ENCODE data around the gene KMT2C.
A peak's percentile ranks its signal among the peaks of the same experiment; 100 is the strongest.
"Not testable (repeated sequence)": the region's sequence is repeated elsewhere in the genome, so short reads cannot be mapped to it uniquely, and the experiment has no call there.

The KMT2C gene

GRCh38 chr7:152406030-152406429 lies 29.8 kb downstream of the KMT2C start:
- H4K91ac ChIP-seq (ENCODE audit: low read length); H2BK5ac ChIP-seq (ENCODE audit: low read depth, low read length, poor library complexity, severe bottlenecking); H3K23ac ChIP-seq (ENCODE audit: low read length in 2 of 2); H3K4me3 ChIP-seq (ENCODE audit: insufficient read depth in 1 of 2, low read depth in 1 of 2, low read length in 2 of 2); H2BK15ac ChIP-seq (ENCODE audit: low read depth, poor library complexity, severe bottlenecking); H3K9ac ChIP-seq (ENCODE audit: low read length); H3K27ac ChIP-seq (ENCODE audit: low read length, poor library complexity, severe bottlenecking); H3K36me3 ChIP-seq (ENCODE audit: control insufficient read depth in 1 of 2, insufficient read depth in 2 of 2, low read depth in 1 of 2, low read length in 2 of 2); H2AFZ ChIP-seq (ENCODE audit: low read depth, low read length); H3K79me1 ChIP-seq (replicated peaks; ENCODE audit: low read length, poor library complexity, severe bottlenecking); H2BK120ac ChIP-seq (ENCODE audit: low read depth, low read length); H4K8ac ChIP-seq (ENCODE audit: low read length); H3K4me1 ChIP-seq (ENCODE audit: control insufficient read depth, insufficient read depth, low read depth, low read length); H3K4ac ChIP-seq (ENCODE audit: low read depth in 1 of 2, low read length in 2 of 2); H3K18ac ChIP-seq (ENCODE audit: low read depth in 1 of 2, low read length in 2 of 2); H3K4me2 ChIP-seq (ENCODE audit: low read length, poor library complexity, severe bottlenecking); DNase-seq; H2AK5ac ChIP-seq (ENCODE audit: low read length, severe bottlenecking); H3K14ac ChIP-seq (ENCODE audit: low read length in 2 of 2); H2BK12ac ChIP-seq (ENCODE audit: low read length in 2 of 2); H3K27me3 ChIP-seq (ENCODE audit: control insufficient read depth in 1 of 2, insufficient read depth in 1 of 2, low read length in 2 of 2): not testable (repeated sequence)
- peaks cover 25% of the 10 kb centered on the region for H3K9me3 ChIP-seq (ENCODE audit: control insufficient read depth, low read length)
- WGBS, result 50% methylated on average over 2 of the region's 2 CpGs

GRCh38 chr7:152403726-152404125 lies 32.1 kb downstream of the KMT2C start:
- Histone ChIP-seq H3K4me3 (ENCODE audit: insufficient read depth in 1 of 2, low read depth in 1 of 2, low read length in 2 of 2) (no peak overlapping the region), H2BK120ac (ENCODE audit: low read depth, low read length) (no peak overlapping the region), H4K91ac (ENCODE audit: low read length) (no peak overlapping the region), H2AFZ (ENCODE audit: low read depth, low read length) (no peak overlapping the region), H3K36me3 (ENCODE audit: control insufficient read depth in 1 of 2, insufficient read depth in 2 of 2, low read depth in 1 of 2, low read length in 2 of 2) (no peaks in the 10 kb centered on the region), H3K9ac (ENCODE audit: low read length) (no peak overlapping the region), H3K18ac (ENCODE audit: low read depth in 1 of 2, low read length in 2 of 2) (no peak overlapping the region), H3K27ac (ENCODE audit: low read length, poor library complexity, severe bottlenecking) (no peak overlapping the region), H3K27me3 (ENCODE audit: control insufficient read depth in 1 of 2, insufficient read depth in 1 of 2, low read length in 2 of 2) (no peaks in the 10 kb centered on the region), H4K8ac (ENCODE audit: low read length) (no peak overlapping the region), H3K9me3 (ENCODE audit: control insufficient read depth, low read length) (peaks cover 25% of the 10 kb centered on the region), H2BK12ac (ENCODE audit: low read length in 2 of 2) (no peak overlapping the region), H3K4me1 (ENCODE audit: control insufficient read depth, insufficient read depth, low read depth, low read length) (peaks cover 2% of the 10 kb centered on the region), H3K14ac (ENCODE audit: low read length in 2 of 2) (no peak overlapping the region), H2BK15ac (ENCODE audit: low read depth, poor library complexity, severe bottlenecking) (no peak overlapping the region), H3K79me1 (replicated peaks; ENCODE audit: low read length, poor library complexity, severe bottlenecking) (peaks cover 2% of the 10 kb centered on the region), H3K4ac (ENCODE audit: low read depth in 1 of 2, low read length in 2 of 2) (no peak overlapping the region), H2BK5ac (ENCODE audit: low read depth, low read length, poor library complexity, severe bottlenecking) (no peak overlapping the region), H3K4me2 (ENCODE audit: low read length, poor library complexity, severe bottlenecking) (no peak overlapping the region), H2AK5ac (ENCODE audit: low read length, severe bottlenecking) (no peak overlapping the region), H3K23ac (ENCODE audit: low read length in 2 of 2) (no peak overlapping the region)
- no peak for DNase-seq
- WGBS, result 46% methylated on average over 4 of the region's 4 CpGs

GRCh38 chr7:152402384-152403250 lies 33.2 kb downstream of the KMT2C start:
- no peak overlapping the region for H3K18ac ChIP-seq (ENCODE audit: low read depth in 1 of 2, low read length in 2 of 2)
- no peak overlapping the region for H3K14ac ChIP-seq (ENCODE audit: low read length in 2 of 2)
- peaks cover 3% of the 10 kb centered on the region for H3K79me1 ChIP-seq (replicated peaks; ENCODE audit: low read length, poor library complexity, severe bottlenecking)
- H4K91ac ChIP-seq (ENCODE audit: low read length), result no peak overlapping the region
- H2AK5ac ChIP-seq (ENCODE audit: low read length, severe bottlenecking), result no peak overlapping the region
- H3K27ac ChIP-seq (ENCODE audit: low read length, poor library complexity, severe bottlenecking), result peak overlapping the region; percentile 34
- no peaks in the 10 kb centered on the region for H3K36me3 ChIP-seq (ENCODE audit: control insufficient read depth in 1 of 2, insufficient read depth in 2 of 2, low read depth in 1 of 2, low read length in 2 of 2)
- peaks cover 25% of the 10 kb centered on the region for H3K9me3 ChIP-seq (ENCODE audit: control insufficient read depth, low read length)
- H4K8ac ChIP-seq (ENCODE audit: low read length), result no peak overlapping the region
- no peaks in the 10 kb centered on the region for H3K27me3 ChIP-seq (ENCODE audit: control insufficient read depth in 1 of 2, insufficient read depth in 1 of 2, low read length in 2 of 2)
- no peak overlapping the region for H3K4me2 ChIP-seq (ENCODE audit: low read length, poor library complexity, severe bottlenecking)
- H3K4me3 ChIP-seq (ENCODE audit: insufficient read depth in 1 of 2, low read depth in 1 of 2, low read length in 2 of 2), result no peak overlapping the region
- no peak overlapping the region for H3K9ac ChIP-seq (ENCODE audit: low read length)
- no peak overlapping the region for H2BK120ac ChIP-seq (ENCODE audit: low read depth, low read length)
- no peak overlapping the region for H2BK5ac ChIP-seq (ENCODE audit: low read depth, low read length, poor library complexity, severe bottlenecking)
- H2AFZ ChIP-seq (ENCODE audit: low read depth, low read length), result no peak overlapping the region
- no peak overlapping the region for H3K23ac ChIP-seq (ENCODE audit: low read length in 2 of 2)
- H2BK12ac ChIP-seq (ENCODE audit: low read length in 2 of 2), result no peak overlapping the region
- H3K4me1 ChIP-seq (ENCODE audit: control insufficient read depth, insufficient read depth, low read depth, low read length), result peaks cover 2% of the 10 kb centered on the region
- H2BK15ac ChIP-seq (ENCODE audit: low read depth, poor library complexity, severe bottlenecking), result no peak overlapping the region
- no peak for DNase-seq
- no peak overlapping the region for H3K4ac ChIP-seq (ENCODE audit: low read depth in 1 of 2, low read length in 2 of 2)
- 60% methylated on average over 5 of the region's 5 CpGs for WGBS

- H2BK5ac ChIP-seq (ENCODE audit: low read depth, low read length, poor library complexity, severe bottlenecking), result no peak overlapping the region
- no peak overlapping the region for H4K91ac ChIP-seq (ENCODE audit: low read length)
- no peak overlapping the region for H4K8ac ChIP-seq (ENCODE audit: low read length)
- no peak overlapping the region for H3K18ac ChIP-seq (ENCODE audit: low read depth in 1 of 2, low read length in 2 of 2)
- H2BK12ac ChIP-seq (ENCODE audit: low read length in 2 of 2), result no peak overlapping the region
- no peak overlapping the region for H2BK15ac ChIP-seq (ENCODE audit: low read depth, poor library complexity, severe bottlenecking)
- H3K4me2 ChIP-seq (ENCODE audit: low read length, poor library complexity, severe bottlenecking), result no peak overlapping the region
- H3K27ac ChIP-seq (ENCODE audit: low read length, poor library complexity, severe bottlenecking), result no peak overlapping the region
- H3K4me3 ChIP-seq (ENCODE audit: insufficient read depth in 1 of 2, low read depth in 1 of 2, low read length in 2 of 2), result no peak overlapping the region
- no peak overlapping the region for H2AFZ ChIP-seq (ENCODE audit: low read depth, low read length)
- H2BK120ac ChIP-seq (ENCODE audit: low read depth, low read length), result no peak overlapping the region
- peaks cover 12% of the 10 kb centered on the region for H3K9me3 ChIP-seq (ENCODE audit: control insufficient read depth, low read length)
- DNase-seq, result no peak
- no peaks in the 10 kb centered on the region for H3K36me3 ChIP-seq (ENCODE audit: control insufficient read depth in 1 of 2, insufficient read depth in 2 of 2, low read depth in 1 of 2, low read length in 2 of 2)
- no peak overlapping the region for H3K14ac ChIP-seq (ENCODE audit: low read length in 2 of 2)
- H2AK5ac ChIP-seq (ENCODE audit: low read length, severe bottlenecking), result no peak overlapping the region
- H3K9ac ChIP-seq (ENCODE audit: low read length), result no peak overlapping the region
- H3K79me1 ChIP-seq (replicated peaks; ENCODE audit: low read length, poor library complexity, severe bottlenecking), result peaks cover 5% of the 10 kb centered on the region
- H3K4ac ChIP-seq (ENCODE audit: low read depth in 1 of 2, low read length in 2 of 2), result no peak overlapping the region
- peaks cover 4% of the 10 kb centered on the region for H3K4me1 ChIP-seq (ENCODE audit: control insufficient read depth, insufficient read depth, low read depth, low read length)
- no peaks in the 10 kb centered on the region for H3K27me3 ChIP-seq (ENCODE audit: control insufficient read depth in 1 of 2, insufficient read depth in 1 of 2, low read length in 2 of 2)
- H3K23ac ChIP-seq (ENCODE audit: low read length in 2 of 2), result no peak overlapping the region
Observed at GRCh38 chr7:152399344-152399743, 36.5 kb downstream of the KMT2C start.

Measured in mesenchymal stem cell (in vitro differentiated cells and primary cell).